ENCODE measurements around the gene MEGF8.

Gene MEGF8

DNA sequence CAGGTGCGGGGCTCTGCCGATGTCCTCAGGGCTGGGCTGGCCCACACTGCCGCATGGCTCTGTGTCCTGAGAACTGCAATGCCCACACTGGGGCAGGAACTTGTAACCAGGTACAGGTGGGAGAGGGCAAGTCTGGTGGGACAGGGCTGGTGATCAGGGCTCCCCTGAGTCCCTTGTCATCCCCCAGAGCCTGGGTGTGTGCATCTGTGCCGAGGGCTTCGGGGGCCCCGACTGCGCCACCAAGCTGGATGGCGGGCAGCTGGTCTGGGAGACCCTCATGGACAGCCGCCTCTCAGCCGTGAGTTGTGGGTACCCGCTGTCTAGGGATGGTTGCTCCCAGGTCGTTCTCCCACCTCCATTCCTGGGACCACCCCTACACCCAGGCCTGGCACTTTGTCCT lies 30.5 kb downstream of the MEGF8 start:
- no peak for DNase-seq (ENCODE audit: low spot score)

DNA sequence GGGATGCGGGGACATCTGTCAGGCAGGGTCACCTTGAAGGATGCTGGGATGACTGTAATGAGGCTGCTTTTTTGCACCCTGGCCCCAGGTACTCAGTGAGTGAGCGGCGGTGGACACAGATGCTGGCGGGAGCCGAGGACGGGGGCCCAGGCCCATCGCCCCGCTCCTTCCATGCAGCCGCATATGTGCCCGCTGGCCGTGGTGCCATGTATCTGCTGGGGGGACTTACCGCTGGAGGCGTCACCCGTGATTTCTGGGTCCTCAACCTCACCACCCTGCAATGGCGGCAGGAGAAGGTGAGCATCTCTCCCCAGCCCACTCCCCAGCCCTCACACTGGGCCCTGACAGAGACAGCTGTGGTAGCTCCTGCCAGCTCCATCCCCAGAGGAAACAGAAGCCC lies 31.3 kb downstream of the MEGF8 start:
- no peak for DNase-seq (ENCODE audit: low spot score)

GRCh38 chr19:42357290-42357689 lies 31.9 kb downstream of the MEGF8 start:
- no peak for DNase-seq (ENCODE audit: low spot score)

DNA sequence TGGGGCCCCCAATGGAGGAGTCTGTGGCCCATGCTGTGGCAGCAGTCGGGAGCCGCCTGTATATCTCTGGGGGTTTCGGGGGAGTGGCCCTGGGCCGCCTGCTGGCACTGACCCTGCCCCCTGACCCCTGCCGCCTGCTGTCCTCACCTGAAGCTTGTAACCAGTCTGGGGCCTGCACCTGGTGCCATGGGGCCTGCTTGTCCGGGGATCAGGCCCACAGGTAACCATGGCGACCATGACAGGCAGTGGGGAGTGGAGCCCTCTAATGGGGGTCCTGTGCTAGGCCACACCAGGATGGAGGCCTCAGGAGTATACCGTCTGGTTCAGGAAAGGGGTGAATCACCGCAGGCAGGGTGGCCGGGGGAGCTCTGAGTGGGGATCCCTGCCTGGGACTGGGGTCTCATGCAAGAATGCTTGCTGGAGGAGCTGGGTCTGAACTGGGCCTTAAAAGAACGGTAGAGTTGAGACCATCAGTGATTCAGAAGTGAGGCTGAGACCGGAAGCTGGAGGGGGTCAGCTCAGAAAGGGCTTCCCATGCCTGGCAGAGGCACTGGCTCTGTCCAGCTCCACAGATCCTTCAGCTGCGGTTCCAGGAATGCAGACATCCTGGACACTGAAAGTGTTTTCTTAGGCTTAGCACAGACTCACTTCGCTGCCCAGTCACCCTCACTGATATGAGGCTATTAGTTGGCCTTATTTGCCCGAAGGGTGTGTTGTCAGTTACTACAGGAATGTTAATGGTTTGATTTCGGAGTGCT lies 35.5 kb downstream of the MEGF8 start:
- no peak for DNase-seq (ENCODE audit: low spot score)

GRCh38 chr19:42361545-42361910 lies 36.1 kb downstream of the MEGF8 start:
- DNase-seq (ENCODE audit: low spot score), result no peak

GRCh38 chr19:42362342-42362741 lies 36.9 kb downstream of the MEGF8 start:
- no peak for DNase-seq (ENCODE audit: low spot score)

GRCh38 chr19:42362891-42363440 lies 37.5 kb downstream of the MEGF8 start:
- DNase-seq (ENCODE audit: low spot score), result no peak

DNA sequence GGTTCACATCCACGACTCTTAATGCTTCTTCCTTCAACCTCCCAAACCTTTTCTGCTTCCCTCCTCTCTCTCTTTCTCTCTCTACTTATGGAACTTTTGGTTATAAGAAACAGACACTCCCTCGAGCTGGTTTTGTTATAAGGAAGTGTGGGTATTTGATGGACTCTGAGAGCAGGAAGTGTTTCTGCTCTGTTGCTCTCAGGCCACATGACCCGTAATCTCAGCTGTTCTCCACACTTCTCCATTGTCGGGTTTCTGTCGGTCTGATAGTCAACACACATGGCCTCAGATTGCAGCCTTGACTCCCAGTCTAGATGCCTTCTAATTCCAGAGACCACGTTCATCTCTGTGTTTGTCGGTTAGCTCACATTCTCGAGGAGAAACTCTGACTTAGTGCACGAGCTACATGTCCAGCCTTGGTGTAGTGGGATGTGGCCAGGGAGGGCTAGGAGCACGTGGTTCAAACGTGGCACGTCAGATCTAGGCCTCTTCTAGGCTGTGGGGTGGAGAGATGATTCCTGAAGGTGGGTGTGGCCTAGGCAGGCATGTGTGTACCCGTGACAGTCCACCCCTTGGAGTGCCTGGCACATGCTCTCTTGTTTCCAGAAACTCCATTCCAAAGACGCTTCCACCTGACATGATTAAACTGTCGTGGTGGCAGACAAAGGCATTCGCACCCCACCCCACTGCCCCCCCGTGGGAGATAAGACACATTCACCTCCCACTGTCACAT lies 38.3 kb downstream of the MEGF8 start:
- DNase-seq (ENCODE audit: low spot score), result no peak

- no peak for DNase-seq (ENCODE audit: low spot score)
These were observed 41.2 kb downstream of the MEGF8 start for GRCh38 chr19:42366673-42367072.

- DNase-seq (ENCODE audit: low spot score), result no peak
These were observed 42.5 kb downstream of the MEGF8 start for GRCh38 chr19:42367929-42368328.

- no peak for DNase-seq (ENCODE audit: low spot score)
These were observed 42.9 kb downstream of the MEGF8 start for GRCh38 chr19:42368360-42368759.

DNA sequence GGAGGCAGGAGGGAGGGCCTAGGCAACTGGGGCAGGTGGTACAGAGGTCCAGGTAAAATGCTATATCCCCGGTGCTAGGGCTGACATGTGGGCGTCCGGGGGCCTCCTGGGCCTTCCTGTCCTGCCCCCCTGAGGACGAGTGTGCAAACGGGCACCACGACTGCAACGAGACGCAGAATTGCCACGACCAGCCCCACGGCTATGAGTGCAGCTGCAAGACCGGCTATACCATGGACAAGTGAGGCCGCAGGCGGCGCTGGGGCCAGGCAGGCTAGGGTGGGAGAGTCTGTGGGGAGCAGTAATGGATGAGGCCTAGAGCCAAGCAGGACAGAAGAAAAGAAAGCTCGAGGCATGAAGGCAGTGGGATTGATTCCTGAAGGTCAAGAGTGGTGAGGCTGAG lies 43.3 kb downstream of the MEGF8 start:
- DNase-seq (ENCODE audit: low spot score), result no peak

- DNase-seq (ENCODE audit: low spot score), result no peak
These were observed 44.1 kb downstream of the MEGF8 start for GRCh38 chr19:42369433-42370067.

GRCh38 chr19:42370068-42370520 lies 44.7 kb downstream of the MEGF8 start:
- no peak for DNase-seq (ENCODE audit: low spot score)

DNA sequence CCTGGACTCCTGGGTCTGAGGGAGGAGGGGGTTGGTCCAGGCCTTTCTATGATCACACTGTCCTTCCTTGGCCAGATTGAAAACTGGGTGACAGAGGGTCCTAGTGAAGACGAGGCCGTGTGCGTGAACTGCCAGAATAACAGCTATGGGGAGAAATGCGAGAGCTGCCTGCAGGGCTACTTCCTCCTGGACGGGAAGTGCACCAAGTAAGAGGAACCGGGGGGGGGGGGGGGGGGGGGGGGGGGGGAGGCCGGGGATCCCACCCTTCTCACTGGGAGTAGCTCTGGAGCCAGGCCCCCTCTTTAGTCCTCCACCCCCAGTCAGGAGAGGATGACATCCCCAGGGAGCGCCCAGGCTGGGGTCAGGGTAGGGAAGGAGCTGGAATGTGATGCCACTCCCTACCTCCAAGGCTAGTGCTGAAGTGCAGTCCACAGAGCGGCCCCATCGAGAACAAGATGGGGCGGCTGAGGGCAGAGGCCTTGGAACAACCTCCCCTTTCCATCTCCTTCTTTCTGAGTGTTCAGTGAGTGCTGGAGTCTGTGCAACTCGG lies 45.3 kb downstream of the MEGF8 start:
- no peak for DNase-seq (ENCODE audit: low spot score)

DNA sequence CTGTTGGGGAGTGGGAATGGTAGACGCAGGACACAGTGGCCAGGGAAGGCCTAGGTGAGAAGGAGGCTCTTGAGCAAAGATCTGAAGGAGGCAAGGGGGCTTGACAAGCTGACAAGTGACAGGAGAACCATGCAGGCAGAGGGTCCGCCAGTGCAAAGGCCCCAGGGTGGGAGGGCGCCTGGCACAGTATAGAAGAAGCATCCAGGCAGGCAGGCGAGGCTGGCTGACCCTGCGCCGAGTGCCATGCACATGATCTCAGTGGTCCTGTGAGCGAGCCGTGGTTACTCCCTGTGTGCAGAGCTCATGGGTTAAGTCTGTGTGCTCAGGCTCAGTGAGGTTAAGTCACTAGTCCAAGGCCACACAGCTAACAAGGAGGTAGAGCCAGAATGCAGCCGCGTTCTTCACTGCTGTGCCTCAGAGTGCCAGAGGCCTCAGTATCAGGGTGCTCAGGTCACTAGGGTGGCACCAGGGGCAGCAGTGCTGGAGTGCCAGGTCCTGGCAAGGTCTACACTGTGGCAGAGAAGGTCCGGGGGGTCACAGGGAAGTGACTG lies 49.5 kb downstream of the MEGF8 start:
- no peak for DNase-seq (ENCODE audit: low spot score)

GRCh38 chr19:42375415-42376176 lies 50.2 kb downstream of the MEGF8 start:
- DNase-seq (ENCODE audit: low spot score), result no peak

DNA sequence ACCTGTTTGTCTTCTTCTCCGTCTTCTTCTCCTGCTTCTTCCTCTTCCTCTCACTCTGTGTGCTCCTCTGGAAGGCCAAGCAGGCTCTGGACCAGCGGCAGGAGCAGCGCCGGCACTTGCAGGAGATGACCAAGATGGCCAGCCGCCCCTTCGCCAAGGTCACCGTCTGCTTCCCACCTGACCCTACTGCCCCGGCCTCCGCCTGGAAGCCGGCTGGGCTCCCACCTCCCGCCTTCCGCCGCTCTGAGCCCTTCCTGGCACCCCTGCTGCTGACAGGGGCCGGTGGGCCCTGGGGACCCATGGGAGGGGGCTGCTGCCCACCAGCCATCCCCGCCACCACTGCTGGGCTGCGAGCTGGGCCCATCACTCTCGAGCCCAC lies 50.7 kb downstream of the MEGF8 start:
- no peak for DNase-seq (ENCODE audit: low spot score)

DNA sequence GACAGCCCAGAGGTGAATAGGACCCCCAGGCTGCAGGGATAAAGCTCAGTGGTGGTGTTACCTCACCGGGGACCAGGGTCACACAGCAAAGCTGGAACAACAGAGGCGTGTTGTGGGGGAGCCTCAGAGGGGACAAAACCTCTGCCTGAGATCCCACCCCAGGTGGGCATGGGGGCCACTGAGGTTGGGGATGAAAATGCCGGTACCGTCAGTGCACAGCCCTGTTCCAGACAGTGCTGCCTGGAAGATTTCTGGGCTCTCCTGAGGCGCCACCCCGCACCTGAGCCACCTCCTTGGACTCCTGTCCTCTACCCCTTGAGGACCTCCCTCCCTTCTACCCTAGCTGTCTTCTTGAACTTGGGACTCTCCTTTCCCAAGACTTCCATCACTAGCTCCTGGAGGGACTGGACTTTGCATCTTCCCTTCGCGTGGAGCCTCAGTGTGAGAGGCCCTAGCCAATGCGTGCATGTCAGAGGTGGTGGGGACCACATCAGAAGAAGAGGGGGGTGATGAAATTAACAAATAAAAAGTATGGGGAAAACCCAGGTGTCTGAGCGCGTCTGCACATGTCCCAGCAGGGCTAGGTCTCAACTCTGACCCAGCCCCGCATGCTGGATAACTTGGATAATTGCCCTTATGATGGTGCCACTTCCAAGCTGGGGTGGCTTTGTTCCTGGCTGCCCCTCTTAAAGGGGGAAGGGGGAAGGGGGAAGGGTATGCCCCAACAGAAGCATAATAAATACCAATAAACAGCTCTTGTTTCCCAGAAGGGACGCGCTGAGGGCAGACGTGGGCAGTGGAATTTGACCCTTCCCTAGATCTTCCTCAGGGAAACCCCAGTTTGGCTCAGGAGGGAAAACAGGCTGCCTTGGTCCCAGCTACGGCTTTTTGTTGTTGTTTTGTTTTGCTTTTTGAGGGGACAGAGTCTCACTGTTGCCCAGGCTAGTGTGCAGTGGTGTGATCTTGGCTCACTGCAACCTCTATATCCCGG lies 53.1 kb downstream of the MEGF8 start:
- no peak for DNase-seq (ENCODE audit: low spot score)

DNA sequence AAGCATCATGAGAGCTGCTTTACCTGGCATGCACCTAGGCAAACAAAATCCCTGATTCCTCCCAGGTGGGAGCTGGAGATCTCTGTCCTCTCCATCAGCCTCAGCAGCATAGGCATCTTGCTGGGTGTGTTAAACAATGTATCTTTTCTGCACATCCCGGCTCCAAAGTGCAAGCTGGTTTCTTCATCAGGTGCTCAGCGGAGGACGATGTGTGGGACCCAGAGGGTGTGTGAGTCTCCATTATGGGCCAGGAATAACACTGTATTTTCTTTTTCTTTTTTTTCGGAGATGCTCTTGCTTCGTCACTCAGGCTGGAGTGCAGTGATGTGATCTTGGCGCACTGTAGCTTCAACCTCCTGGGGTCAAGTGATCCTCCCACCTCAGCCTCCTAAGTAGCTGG lies 54.7 kb downstream of the MEGF8 start:
- no peak for DNase-seq (ENCODE audit: low spot score)
